WTC11 (cell line): ENCODE measurements around the gene CENPE. TPM values are rescaled to one million over a fixed set of nuclear protein-coding genes. Genes with fewer than 3 reads are reported as not detected.
"Not testable (repeated sequence)": the region's sequence is repeated elsewhere in the genome, so short reads cannot be mapped to it uniquely, and the experiment has no call there.

Experiments used
- ATAC-seq: fragments of 200-7000 bp; cut with Tn5 transposase; 2 replicates; pipeline ENCODE4 v1.10.0; 2021; ENCODE audit warnings: mild to moderate bottlenecking, moderate library complexity
- CTCF ChIA-PET: fragments of 300-600 bp; sonication (Branson Sonifier 250); formaldehyde crosslinking; loops from one replicate; lab custom pipeline; 2021; ENCODE audit warnings: antibody characterized with exemption; lab: Charles Lee
- POLR2A ChIA-PET: fragments of 350-600 bp; sonication (Branson Sonifier 250); formaldehyde crosslinking; loops from one replicate; lab custom pipeline; 2021; ENCODE audit warnings: antibody characterized with exemption; lab: Charles Lee
- DNase-seq: peaks from one replicate; pipeline ENCODE4 v3.0.0; 2021; ENCODE audit warnings: low spot score
- H3K27ac Mint-ChIP-seq: 2 replicates; pipeline ENCODE4 v1.8.0; 2021; ENCODE audit warnings: mixed read lengths
- H3K27me3 Mint-ChIP-seq: 2 replicates; pipeline ENCODE4 v1.8.0; 2021; ENCODE audit warnings: low read depth, mild to moderate bottlenecking, moderate library complexity, mixed read lengths
- H3K36me3 Mint-ChIP-seq: 2 replicates; pipeline ENCODE4 v1.8.0; 2021; ENCODE audit warnings: mixed read lengths
- H3K4me1 Mint-ChIP-seq: 2 replicates; pipeline ENCODE4 v1.8.0; 2022; ENCODE audit warnings: mixed read lengths
- H3K4me3 Mint-ChIP-seq: 2 replicates; pipeline ENCODE4 v1.8.0; 2021; ENCODE audit warnings: mild to moderate bottlenecking, moderate library complexity, mixed read lengths
- H3K9me3 Mint-ChIP-seq: 2 replicates; pipeline ENCODE4 v1.8.0; 2021; ENCODE audit warnings: mixed read lengths
- FOXK1 ChIP-seq: sonication (generic); formaldehyde crosslinking; IDR thresholded peaks from 2 replicates; pipeline ENCODE4 v1.8.0; 2022; ENCODE audit warnings: mild to moderate bottlenecking, moderate library complexity, missing genetic modification reagents
- GTF2I ChIP-seq: fragments of 250-450 bp; sonication (Bioruptor Pico); conservative IDR thresholded peaks from 2 replicates; pipeline ENCODE4 v1.4.0; 2021; ENCODE audit warnings: mild to moderate bottlenecking
- NR2C2 ChIP-seq: sonication (generic); formaldehyde crosslinking; IDR thresholded peaks from 2 replicates; pipeline ENCODE4 v1.8.0; 2022; ENCODE audit warnings: mild to moderate bottlenecking, missing genetic modification reagents
- OVOL2 ChIP-seq: fragments of 250-450 bp; sonication (Bioruptor Pico); IDR thresholded peaks from 2 replicates; pipeline ENCODE4 v1.9.0; 2021; ENCODE audit warnings: mild to moderate bottlenecking, borderline replicate concordance
- RELA ChIP-seq: sonication (generic); formaldehyde crosslinking; IDR thresholded peaks from 2 replicates; pipeline ENCODE4 v1.8.1; 2022; ENCODE audit warnings: missing genetic modification reagents, mild to moderate bottlenecking, borderline replicate concordance
- TCF7 ChIP-seq: sonication (generic); formaldehyde crosslinking; IDR thresholded peaks from 2 replicates; pipeline ENCODE4 v1.8.0; 2022; ENCODE audit warnings: mild to moderate bottlenecking, low read depth, missing genetic modification reagents, moderate library complexity
- ZBTB21 ChIP-seq: sonication (generic); formaldehyde crosslinking; IDR thresholded peaks from 2 replicates; pipeline ENCODE4 v1.8.1; 2023; ENCODE audit warnings: mild to moderate bottlenecking, missing genetic modification reagents, borderline replicate concordance
- ZNF317 ChIP-seq: sonication (generic); formaldehyde crosslinking; IDR thresholded peaks from 2 replicates; pipeline ENCODE4 v1.8.1; 2023; ENCODE audit warnings: low read depth, mild to moderate bottlenecking, moderate library complexity, missing genetic modification reagents, borderline replicate concordance
- ZNF423 ChIP-seq: fragments of 250-450 bp; sonication (Bioruptor Pico); IDR thresholded peaks from 2 replicates; pipeline ENCODE4 v2.1.2; 2022; ENCODE audit warnings: mild to moderate bottlenecking, moderate library complexity
- total RNA-seq: library from RNA; stranded (reverse); gene quantifications from 3 replicates; pipeline ENCODE4 v1.2.3, GENCODE V29; 2021
- TF ChIP-seq, protein P1 (sequence below): fragments of 250-450 bp; sonication (Bioruptor Pico); IDR thresholded peaks from 2 replicates; pipeline ENCODE4 v1.9.0; 2021; ENCODE audit warnings: mild to moderate bottlenecking, borderline replicate concordance
- TF ChIP-seq, protein P2 (sequence below): fragments of 250-450 bp; sonication (Bioruptor Pico); IDR thresholded peaks from 2 replicates; pipeline ENCODE4 v1.8.0; 2021; ENCODE audit warnings: mild to moderate bottlenecking
- TF ChIP-seq, protein P3 (sequence below): fragments of 250-450 bp; sonication (Bioruptor Pico); conservative IDR thresholded peaks from 2 replicates; pipeline ENCODE4 v1.9.0; 2021; ENCODE audit warnings: mild to moderate bottlenecking
- TF ChIP-seq, protein P4 (sequence below): fragments of 250-450 bp; sonication (Bioruptor Pico); IDR thresholded peaks from 2 replicates; pipeline ENCODE4 v2.1.2; 2022; ENCODE audit warnings: mild to moderate bottlenecking, moderate library complexity
- TF ChIP-seq, protein P5 (sequence below): sonication (generic); formaldehyde crosslinking; conservative IDR thresholded peaks from 2 replicates; pipeline ENCODE4 v1.8.1; 2022; ENCODE audit warnings: mild to moderate bottlenecking, missing genetic modification reagents
- TF ChIP-seq, protein P6 (sequence below): sonication (generic); formaldehyde crosslinking; IDR thresholded peaks from 2 replicates; pipeline ENCODE4 v1.8.0; 2022; ENCODE audit warnings: mild to moderate bottlenecking, missing genetic modification reagents

CENPE gene
- total RNA-seq, 1 experiment from 2014 or later = 46.6 TPM

DNA sequence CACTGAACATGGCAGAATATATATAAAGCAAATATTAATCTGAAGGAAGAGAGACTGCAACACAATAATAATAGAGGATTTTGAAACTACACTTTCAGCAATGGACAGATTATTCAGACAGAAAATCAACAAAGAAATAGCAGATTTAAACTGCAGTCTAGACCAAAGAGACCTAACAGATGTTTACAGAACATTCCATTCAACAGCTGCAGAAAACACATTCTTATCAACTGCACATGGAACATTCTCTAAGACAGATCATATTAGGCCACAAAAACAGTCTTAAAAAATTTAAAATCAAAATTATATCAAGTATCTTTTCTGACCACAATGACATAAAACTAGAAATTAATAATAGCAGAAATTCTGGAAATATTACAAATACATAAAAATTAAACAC is 27.1 kb downstream of the CENPE start (continued):
- TF ChIP-seq, protein P1, sequence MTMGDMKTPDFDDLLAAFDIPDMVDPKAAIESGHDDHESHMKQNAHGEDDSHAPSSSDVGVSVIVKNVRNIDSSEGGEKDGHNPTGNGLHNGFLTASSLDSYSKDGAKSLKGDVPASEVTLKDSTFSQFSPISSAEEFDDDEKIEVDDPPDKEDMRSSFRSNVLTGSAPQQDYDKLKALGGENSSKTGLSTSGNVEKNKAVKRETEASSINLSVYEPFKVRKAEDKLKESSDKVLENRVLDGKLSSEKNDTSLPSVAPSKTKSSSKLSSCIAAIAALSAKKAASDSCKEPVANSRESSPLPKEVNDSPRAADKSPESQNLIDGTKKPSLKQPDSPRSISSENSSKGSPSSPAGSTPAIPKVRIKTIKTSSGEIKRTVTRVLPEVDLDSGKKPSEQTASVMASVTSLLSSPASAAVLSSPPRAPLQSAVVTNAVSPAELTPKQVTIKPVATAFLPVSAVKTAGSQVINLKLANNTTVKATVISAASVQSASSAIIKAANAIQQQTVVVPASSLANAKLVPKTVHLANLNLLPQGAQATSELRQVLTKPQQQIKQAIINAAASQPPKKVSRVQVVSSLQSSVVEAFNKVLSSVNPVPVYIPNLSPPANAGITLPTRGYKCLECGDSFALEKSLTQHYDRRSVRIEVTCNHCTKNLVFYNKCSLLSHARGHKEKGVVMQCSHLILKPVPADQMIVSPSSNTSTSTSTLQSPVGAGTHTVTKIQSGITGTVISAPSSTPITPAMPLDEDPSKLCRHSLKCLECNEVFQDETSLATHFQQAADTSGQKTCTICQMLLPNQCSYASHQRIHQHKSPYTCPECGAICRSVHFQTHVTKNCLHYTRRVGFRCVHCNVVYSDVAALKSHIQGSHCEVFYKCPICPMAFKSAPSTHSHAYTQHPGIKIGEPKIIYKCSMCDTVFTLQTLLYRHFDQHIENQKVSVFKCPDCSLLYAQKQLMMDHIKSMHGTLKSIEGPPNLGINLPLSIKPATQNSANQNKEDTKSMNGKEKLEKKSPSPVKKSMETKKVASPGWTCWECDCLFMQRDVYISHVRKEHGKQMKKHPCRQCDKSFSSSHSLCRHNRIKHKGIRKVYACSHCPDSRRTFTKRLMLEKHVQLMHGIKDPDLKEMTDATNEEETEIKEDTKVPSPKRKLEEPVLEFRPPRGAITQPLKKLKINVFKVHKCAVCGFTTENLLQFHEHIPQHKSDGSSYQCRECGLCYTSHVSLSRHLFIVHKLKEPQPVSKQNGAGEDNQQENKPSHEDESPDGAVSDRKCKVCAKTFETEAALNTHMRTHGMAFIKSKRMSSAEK (CRISPR knock-in tag) = no peak
- TF ChIP-seq, protein P2, sequence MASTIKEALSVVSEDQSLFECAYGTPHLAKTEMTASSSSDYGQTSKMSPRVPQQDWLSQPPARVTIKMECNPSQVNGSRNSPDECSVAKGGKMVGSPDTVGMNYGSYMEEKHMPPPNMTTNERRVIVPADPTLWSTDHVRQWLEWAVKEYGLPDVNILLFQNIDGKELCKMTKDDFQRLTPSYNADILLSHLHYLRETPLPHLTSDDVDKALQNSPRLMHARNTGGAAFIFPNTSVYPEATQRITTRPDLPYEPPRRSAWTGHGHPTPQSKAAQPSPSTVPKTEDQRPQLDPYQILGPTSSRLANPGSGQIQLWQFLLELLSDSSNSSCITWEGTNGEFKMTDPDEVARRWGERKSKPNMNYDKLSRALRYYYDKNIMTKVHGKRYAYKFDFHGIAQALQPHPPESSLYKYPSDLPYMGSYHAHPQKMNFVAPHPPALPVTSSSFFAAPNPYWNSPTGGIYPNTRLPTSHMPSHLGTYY (CRISPR knock-in tag) = no peak

DNA sequence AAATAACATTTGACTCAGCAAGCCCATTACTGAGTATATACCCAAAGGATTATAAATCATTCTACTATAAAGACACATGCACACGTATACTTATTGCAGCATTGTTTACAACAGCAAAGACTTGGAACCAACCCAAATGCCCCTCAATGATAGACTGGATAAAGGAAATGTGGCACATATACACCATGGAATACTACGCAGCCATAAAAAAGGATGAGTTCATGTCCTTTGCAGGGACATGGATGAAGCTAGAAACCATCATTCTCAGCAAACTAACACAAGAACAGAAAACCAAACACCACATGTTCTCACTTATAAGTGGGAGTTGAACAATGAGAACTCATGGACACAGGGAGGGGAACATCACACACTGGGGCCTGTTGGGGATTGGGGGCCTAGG is 28.4 kb downstream of the CENPE start:
- DNase-seq, ATAC-seq, CTCF ChIA-PET, POLR2A ChIA-PET, H3K27ac Mint-ChIP-seq, H3K4me1 Mint-ChIP-seq, H3K27me3 Mint-ChIP-seq, H3K4me3 Mint-ChIP-seq: not testable (repeated sequence)
- Mint-ChIP-seq H3K36me3 (peaks cover 58% of the 10 kb centered on the region), H3K9me3 (peaks cover 11% of the 10 kb centered on the region)

DNA sequence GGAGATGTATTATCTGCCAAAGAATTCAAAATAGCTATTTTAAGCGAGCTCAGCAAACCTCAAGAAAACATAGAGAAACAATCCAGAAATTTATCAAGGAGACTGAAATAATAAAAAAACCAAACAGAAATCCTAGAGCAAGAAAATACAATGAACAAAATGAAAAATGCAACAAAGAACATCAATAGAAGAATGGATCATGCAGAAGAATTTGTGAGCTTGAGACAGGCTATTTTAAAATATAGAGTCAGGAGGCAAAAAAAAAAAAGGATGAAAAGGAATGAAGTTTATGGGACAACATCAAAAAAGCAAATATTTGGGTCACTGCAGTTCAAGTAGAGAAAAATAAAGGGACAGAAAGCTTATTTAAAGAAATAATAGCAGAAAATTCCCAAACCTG is 29.1 kb downstream of the CENPE start:
- Mint-ChIP-seq H3K9me3 (peaks cover 11% of the 10 kb centered on the region), H3K36me3 (peaks cover 52% of the 10 kb centered on the region), H3K27ac (no peak overlapping the region), H3K4me1 (no peaks in the 10 kb centered on the region), H3K27me3 (no peaks in the 10 kb centered on the region), H3K4me3 (no peak overlapping the region)
- TF ChIP-seq ZBTB21 (CRISPR knock-in tag) (no peak), ZNF317 (no peak), TCF7 (CRISPR knock-in tag) (no peak), NR2C2 (CRISPR knock-in tag) (no peak), GTF2I (CRISPR knock-in tag) (no peak), ZNF423 (CRISPR knock-in tag) (no peak), FOXK1 (CRISPR knock-in tag) (no peak), OVOL2 (CRISPR knock-in tag) (no peak), RELA (CRISPR knock-in tag) (no peak)
- TF ChIP-seq, protein P3, sequence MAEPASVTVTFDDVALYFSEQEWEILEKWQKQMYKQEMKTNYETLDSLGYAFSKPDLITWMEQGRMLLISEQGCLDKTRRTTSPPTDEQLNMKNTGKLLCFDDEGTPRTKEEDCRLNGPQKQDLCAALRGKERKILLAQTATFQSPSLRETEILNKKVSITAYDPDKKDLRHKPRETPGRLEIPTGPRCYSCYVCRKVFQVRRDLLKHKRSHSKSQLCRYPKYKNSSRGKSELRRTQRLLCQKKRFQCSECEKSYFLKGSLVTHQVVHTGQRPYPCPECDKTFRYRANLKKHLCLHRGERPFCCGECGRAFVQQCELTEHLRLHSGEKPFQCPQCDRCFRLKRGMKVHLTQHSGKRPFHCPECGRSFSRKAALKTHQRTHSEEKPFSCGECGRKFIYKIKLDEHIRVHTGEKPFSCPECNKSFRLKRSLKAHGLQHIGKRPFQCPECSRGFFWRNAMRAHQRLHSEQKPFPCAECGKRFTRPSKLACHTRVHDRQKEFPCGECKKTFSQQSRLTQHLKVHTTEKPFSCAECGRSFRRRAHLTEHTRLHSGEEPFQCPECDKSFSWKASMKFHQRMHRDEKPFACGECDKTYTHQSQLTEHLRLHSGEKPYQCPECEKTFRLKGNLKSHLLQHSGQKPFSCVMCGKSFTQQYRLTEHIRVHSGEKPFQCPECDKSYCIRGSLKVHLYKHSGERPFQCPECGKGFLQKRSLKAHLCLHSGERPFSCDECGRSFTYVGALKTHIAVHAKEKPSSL = no peak
- TF ChIP-seq, protein P4, sequence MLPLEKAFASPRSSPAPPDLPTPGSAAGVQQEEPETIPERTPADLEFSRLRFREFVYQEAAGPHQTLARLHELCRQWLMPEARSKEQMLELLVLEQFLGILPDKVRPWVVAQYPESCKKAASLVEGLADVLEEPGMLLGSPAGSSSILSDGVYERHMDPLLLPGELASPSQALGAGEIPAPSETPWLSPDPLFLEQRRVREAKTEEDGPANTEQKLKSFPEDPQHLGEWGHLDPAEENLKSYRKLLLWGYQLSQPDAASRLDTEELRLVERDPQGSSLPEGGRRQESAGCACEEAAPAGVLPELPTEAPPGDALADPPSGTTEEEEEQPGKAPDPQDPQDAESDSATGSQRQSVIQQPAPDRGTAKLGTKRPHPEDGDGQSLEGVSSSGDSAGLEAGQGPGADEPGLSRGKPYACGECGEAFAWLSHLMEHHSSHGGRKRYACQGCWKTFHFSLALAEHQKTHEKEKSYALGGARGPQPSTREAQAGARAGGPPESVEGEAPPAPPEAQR (CRISPR knock-in tag) = no peak
- TF ChIP-seq, protein P5, sequence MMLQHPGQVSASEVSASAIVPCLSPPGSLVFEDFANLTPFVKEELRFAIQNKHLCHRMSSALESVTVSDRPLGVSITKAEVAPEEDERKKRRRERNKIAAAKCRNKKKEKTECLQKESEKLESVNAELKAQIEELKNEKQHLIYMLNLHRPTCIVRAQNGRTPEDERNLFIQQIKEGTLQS (CRISPR knock-in tag) = no peak
- TF ChIP-seq, protein P6, sequence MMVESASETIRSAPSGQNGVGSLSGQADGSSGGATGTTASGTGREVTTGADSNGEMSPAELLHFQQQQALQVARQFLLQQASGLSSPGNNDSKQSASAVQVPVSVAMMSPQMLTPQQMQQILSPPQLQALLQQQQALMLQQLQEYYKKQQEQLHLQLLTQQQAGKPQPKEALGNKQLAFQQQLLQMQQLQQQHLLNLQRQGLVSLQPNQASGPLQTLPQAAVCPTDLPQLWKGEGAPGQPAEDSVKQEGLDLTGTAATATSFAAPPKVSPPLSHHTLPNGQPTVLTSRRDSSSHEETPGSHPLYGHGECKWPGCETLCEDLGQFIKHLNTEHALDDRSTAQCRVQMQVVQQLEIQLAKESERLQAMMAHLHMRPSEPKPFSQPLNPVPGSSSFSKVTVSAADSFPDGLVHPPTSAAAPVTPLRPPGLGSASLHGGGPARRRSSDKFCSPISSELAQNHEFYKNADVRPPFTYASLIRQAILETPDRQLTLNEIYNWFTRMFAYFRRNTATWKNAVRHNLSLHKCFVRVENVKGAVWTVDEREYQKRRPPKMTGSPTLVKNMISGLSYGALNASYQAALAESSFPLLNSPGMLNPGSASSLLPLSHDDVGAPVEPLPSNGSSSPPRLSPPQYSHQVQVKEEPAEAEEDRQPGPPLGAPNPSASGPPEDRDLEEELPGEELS (CRISPR knock-in tag) = no peak
- ChIA-PET CTCF (no interaction called here), POLR2A (no interaction called here)
- DNase-seq (no peak), ATAC-seq (no peak)
